SJSA1 (cell line): ENCODE data around the gene KRTAP12-4. TPM values are rescaled to one million over a fixed set of nuclear protein-coding genes. Genes with fewer than 3 reads are reported as not detected.

ENCODE experiments used
- DNase-seq, 2 experiments: peaks; one replicate each; pipeline ENCODE4 v3.0.0-alpha.2; 2015 to 2020; ENCODE audit warnings: low spot score in 2 of 2, low read depth in 1 of 2
- H3K27ac ChIP-seq: fragments of 250-450 bp; sonication (Bioruptor Pico); 2 replicates; pipeline ENCODE4 v1.5.1; 2020; ENCODE audit warnings: mild to moderate bottlenecking, moderate library complexity
- H3K27me3 ChIP-seq: fragments of 250-450 bp; sonication (Bioruptor Pico); replicated peaks from 2 replicates; pipeline ENCODE4 v1.5.1; 2020; ENCODE audit warnings: mild to moderate bottlenecking, moderate library complexity
- H3K36me3 ChIP-seq: fragments of 250-450 bp; sonication (Bioruptor Pico); 2 replicates; pipeline ENCODE4 v1.5.1; 2020; ENCODE audit warnings: mild to moderate bottlenecking
- H3K4me1 ChIP-seq: fragments of 250-450 bp; sonication (Bioruptor Pico); replicated peaks from 2 replicates; pipeline ENCODE4 v1.6.1; 2021; ENCODE audit warnings: mild to moderate bottlenecking
- H3K4me3 ChIP-seq: fragments of 250-450 bp; sonication (Bioruptor Pico); 2 replicates; pipeline ENCODE4 v1.5.1; 2020; ENCODE audit warnings: mild to moderate bottlenecking
- H3K9me3 ChIP-seq: fragments of 250-450 bp; sonication (Bioruptor Pico); replicated peaks from 2 replicates; pipeline ENCODE4 v1.5.1; 2020; ENCODE audit warnings: mild to moderate bottlenecking
- total RNA-seq: library from RNA; depleted of rRNA; stranded (reverse); fragments of >200 nt; shearing (Covaris generic); gene quantifications from 2 replicates; pipeline ENCODE4 v1.2.3, GENCODE V29; 2014

The KRTAP12-4 gene
- total RNA-seq, 1 experiment from 2014 or later: not detected

DNA sequence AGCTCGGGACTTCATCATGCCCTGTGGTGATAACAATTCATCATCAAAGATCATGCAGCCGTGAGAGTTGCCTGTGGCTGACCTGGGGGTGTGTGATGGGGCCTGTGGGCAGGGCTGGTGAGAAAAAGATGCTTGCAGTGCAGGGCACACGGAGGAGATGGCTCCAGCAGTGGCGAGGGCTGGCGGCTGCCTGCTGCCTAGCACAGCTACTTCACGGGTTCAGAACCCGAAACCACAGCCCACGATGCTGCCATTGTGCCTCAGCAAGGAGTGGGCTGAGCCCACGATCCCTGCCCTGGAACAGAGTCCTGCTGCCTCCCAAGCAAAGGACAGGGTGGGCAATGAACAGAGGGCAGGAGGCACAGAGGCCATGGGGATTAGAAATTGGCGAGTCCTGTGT, 28.2 kb downstream of the KRTAP12-4 start:
- Histone ChIP-seq H3K27ac (no peak overlapping the region), H3K27me3 (no peaks in the 10 kb centered on the region), H3K36me3 (no peaks in the 10 kb centered on the region), H3K4me1 (no peaks in the 10 kb centered on the region), H3K4me3 (no peak overlapping the region), H3K9me3 (peaks cover 7% of the 10 kb centered on the region)
- DNase-seq: no peak

DNA sequence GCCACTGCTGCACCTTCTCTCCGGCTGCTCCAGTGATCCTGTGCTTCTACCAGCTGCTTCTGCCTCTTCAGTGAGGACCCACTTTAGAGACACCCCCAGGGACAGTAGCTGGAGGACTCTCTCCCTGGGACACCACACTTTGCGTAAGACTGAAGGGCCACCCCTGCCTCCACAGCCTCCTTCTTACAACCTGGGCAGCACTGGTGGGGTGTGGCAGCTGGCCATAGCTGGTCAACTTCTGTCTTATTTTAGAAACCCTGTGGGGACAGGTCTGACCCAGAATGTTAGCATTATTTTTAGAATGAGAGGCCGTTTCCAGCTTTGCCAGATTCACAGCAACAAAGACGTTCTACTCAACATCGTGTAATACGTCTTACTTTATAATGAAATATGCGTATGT, 28.7 kb downstream of the KRTAP12-4 start:
- Histone ChIP-seq H3K4me3 (no peak overlapping the region), H3K27me3 (no peaks in the 10 kb centered on the region), H3K27ac (no peak overlapping the region), H3K36me3 (no peaks in the 10 kb centered on the region), H3K4me1 (no peaks in the 10 kb centered on the region), H3K9me3 (peaks cover 7% of the 10 kb centered on the region)
- no peak for DNase-seq

DNA sequence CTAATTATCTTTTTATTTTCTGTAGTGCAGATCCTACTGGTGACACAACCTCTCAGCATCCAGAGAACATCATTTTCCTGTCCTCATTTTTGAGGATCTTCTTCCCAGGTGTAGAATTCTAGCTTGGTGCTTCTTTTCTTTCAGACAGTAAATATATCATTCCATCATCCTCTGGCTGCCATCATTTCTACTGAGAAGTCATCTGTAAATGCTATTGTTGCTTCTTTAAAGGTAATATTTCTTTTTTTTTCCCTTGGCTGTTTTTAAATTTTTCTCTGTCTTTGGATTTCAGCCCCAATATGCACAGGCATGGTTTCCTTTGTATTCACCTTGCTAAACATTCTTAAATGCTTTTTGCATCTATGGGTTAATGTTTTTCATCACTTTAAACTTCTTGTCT, 30.9 kb downstream of the KRTAP12-4 start:
- no peaks in the 10 kb centered on the region for H3K4me1 ChIP-seq
- peaks cover 14% of the 10 kb centered on the region for H3K9me3 ChIP-seq
- DNase-seq: no peak
- no peak overlapping the region for H3K4me3 ChIP-seq
- no peaks in the 10 kb centered on the region for H3K36me3 ChIP-seq
- H3K27me3 ChIP-seq: no peaks in the 10 kb centered on the region
- H3K27ac ChIP-seq: no peak overlapping the region

DNA sequence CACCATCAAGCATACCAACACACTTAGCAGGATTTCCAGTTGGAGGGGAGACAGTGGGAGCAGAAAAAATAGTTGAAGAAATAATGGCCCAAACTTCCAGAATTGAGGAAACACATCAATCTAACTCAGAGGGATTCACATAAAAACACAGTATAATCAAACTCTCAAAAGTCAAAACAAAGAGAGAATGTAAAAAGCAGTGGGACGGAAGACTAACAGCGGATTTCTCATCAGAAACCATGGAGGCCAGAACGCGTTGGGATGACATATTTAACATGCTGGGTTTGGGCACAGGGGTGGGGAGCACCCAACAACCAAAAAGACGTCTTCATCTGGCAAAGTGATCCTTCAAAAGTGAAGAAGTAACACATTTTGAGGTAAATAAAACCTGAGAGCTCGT, 34.6 kb downstream of the KRTAP12-4 start:
- no peaks in the 10 kb centered on the region for H3K36me3 ChIP-seq
- DNase-seq: no peak
- H3K9me3 ChIP-seq: peaks cover 13% of the 10 kb centered on the region
- peaks cover 4% of the 10 kb centered on the region; the same call in 1 of the 2 replicates for H3K27me3 ChIP-seq
- H3K4me3 ChIP-seq: no peak overlapping the region
- H3K4me1 ChIP-seq: no peaks in the 10 kb centered on the region
- H3K27ac ChIP-seq: no peak overlapping the region

DNA sequence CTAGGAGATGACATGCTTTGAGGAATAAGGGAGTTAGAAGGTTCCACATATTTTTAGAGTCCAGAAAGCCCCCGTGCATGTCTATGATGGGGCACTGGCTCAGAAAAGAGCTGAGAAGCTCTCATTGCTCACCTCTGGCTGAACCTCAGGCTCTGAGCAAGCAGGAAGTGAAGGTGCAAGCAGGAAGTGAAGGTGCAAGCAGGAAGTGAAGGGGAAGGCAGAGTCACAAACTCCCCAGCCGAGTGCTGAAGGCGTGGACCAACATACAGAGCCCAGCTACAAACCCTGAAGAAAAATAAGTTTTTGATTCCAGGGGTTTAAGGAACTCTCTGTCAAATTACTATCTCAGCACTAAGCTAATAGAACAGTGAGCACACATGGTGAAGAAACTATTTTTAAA, 35.5 kb downstream of the KRTAP12-4 start:
- H3K27me3 ChIP-seq: peaks cover 4% of the 10 kb centered on the region; the same call in 1 of the 2 replicates
- DNase-seq: no peak
- no peak overlapping the region for H3K4me3 ChIP-seq
- H3K27ac ChIP-seq: no peak overlapping the region
- H3K4me1 ChIP-seq: no peaks in the 10 kb centered on the region
- H3K9me3 ChIP-seq: peaks cover 6% of the 10 kb centered on the region
- no peaks in the 10 kb centered on the region for H3K36me3 ChIP-seq

DNA sequence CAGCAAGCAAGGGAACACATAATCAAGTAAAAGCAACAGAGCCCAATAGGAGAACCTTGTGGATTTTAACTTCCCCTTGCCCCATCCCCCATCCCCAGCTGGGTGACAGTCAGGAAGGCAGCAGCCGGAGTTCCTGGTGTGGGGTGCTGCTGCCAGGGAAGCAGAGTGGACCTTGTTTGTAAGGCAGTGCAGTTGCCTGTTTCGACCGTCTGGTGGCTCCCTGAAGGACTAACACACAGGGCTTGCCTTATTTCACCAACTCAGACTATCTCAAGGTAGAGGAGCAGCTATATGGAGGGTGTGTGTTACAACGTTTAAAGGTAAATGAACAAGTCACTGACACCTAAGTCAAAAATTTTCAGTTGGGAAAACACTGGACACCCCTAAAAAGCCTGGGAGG, 36.0 kb downstream of the KRTAP12-4 start:
- H3K9me3 ChIP-seq: peaks cover 6% of the 10 kb centered on the region
- no peaks in the 10 kb centered on the region for H3K4me1 ChIP-seq
- no peak for DNase-seq
- no peaks in the 10 kb centered on the region for H3K36me3 ChIP-seq
- H3K27ac ChIP-seq: no peak overlapping the region
- H3K27me3 ChIP-seq: peaks cover 4% of the 10 kb centered on the region; the same call in 1 of the 2 replicates
- H3K4me3 ChIP-seq: no peak overlapping the region

DNA sequence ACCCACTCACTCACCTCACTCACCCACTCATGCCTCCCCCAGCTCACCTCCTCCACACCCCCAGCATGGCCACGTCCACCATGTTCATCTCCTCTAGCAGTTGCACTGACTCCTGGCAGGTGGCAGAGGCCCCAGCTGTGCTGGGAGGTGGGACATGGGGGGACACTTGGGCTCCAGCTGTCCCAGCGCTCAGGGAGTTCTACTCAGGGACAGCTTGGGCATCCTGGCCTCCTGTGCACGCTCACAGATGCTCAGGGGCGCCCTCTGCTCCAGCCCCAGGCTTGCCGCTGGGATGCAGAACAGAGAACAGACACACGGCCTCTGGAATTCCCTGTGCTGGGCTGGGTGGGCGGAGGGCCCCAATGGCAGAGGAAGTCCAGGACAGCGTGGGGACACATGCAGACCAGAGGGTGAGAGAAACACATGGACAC, 37.4 kb downstream of the KRTAP12-4 start:
- H3K9me3 ChIP-seq: peaks cover 6% of the 10 kb centered on the region
- H3K27ac ChIP-seq: no peak overlapping the region
- peaks cover 4% of the 10 kb centered on the region; the same call in 1 of the 2 replicates for H3K27me3 ChIP-seq
- no peak for DNase-seq
- H3K36me3 ChIP-seq: no peaks in the 10 kb centered on the region
- no peak overlapping the region for H3K4me3 ChIP-seq
- no peaks in the 10 kb centered on the region for H3K4me1 ChIP-seq

DNA sequence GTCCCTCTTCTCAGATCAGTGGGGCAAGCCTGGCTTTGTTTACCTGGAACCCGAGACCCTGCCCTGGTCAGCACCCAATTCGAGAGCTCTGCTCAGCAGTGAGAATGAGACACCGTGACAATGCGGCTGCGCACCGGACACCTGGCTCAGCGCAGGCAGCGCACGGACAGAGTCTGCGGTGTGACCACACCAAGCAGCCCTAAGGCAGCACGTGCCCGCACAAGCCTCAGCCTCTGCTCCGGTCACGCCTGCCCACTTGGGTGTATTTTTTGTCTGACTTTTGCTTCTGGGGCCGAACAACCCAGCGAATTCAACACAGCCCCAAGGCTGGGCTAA, 37.9 kb downstream of the KRTAP12-4 start:
- Histone ChIP-seq H3K27me3 (peaks cover 4% of the 10 kb centered on the region; the same call in 1 of the 2 replicates), H3K9me3 (peaks cover 6% of the 10 kb centered on the region)

DNA sequence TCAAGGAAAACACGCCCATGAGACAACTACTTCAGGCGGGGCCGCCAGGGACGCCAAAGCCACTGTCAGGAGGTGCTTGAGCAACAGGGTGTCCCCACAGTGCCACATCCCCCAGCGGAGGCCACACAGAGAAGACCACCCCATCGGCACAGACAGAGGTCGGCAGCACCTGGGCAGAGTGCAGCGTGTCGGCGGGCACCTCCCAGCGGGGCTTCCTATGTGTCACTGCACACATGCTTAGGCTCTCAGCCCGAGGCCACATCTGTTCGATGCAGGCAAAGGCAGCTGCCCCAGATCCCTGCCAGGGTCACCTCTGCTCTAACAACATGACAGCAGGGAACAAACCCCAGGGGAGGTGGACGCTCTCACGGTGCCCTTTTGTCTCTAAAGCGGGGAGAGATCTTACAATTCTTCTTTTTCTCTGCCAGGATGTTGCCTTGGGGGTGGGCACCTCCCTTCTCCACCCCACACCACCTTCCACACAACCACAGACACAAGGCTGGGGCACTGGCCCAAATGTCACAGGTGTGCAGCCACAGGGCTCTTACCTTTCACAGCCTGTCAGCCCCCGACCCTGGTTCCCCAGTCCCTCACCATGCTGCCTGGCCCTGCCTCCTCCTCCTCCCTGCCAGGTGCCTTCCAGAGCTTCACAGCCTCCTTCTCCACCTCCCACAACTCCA, 38.4 kb downstream of the KRTAP12-4 start:
- H3K36me3 ChIP-seq: no peaks in the 10 kb centered on the region
- H3K9me3 ChIP-seq: peaks cover 6% of the 10 kb centered on the region
- no peak for DNase-seq
- H3K4me3 ChIP-seq: no peak overlapping the region
- H3K27ac ChIP-seq: no peak overlapping the region
- no peaks in the 10 kb centered on the region for H3K4me1 ChIP-seq
- H3K27me3 ChIP-seq: peaks cover 4% of the 10 kb centered on the region; the same call in 1 of the 2 replicates

More for the DNA sequence above, 37.9 kb downstream of the KRTAP12-4 start:
- H3K4me3 ChIP-seq: no peak overlapping the region
- no peaks in the 10 kb centered on the region for H3K36me3 ChIP-seq
- DNase-seq: no peak
- no peaks in the 10 kb centered on the region for H3K4me1 ChIP-seq
- H3K27ac ChIP-seq: no peak overlapping the region

DNA sequence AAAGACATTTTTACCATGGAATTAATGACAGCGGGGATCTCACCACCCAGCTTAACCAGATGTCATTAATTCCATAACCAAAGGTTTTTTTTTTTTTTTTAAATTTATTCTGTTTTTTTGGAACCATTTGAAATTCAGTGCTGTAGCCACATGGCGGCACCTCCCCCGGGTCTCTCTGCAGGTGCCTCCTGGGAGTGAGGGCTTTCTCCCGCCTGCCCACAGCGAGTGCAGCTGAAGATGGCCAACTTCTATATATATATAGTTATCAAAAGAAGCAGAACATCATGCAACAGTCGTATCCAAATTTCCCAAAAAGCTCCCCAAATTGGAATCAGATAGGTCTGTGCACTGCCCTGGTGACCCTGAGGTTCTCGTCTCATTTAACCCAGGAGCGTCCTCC, 39.0 kb downstream of the KRTAP12-4 start:
- Histone ChIP-seq H3K4me3 (no peak overlapping the region), H3K9me3 (peaks cover 6% of the 10 kb centered on the region), H3K27ac (no peak overlapping the region), H3K36me3 (no peaks in the 10 kb centered on the region), H3K27me3 (peaks cover 4% of the 10 kb centered on the region; the same call in 1 of the 2 replicates), H3K4me1 (no peaks in the 10 kb centered on the region)
- no peak for DNase-seq

DNA sequence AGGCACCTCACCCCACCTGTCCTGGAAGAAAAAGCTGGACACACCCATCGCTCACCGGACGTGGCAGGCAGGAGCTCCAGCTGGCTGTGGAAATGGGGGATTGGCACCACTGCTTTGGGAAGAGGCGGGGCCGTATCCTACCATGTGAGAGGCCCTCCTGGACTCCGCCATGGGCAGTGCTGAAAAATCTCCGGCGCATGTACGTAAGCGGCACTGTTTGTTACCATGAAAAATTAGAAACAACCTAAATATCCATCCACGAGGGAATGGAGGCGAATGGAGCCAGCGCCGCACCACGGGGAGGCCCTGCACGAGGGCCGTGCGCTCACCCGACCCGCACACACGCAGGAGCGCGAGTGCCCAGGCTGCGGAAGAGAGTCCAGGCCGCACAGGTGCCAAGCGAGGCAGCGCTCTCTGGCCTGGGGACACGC, 39.5 kb downstream of the KRTAP12-4 start:
- DNase-seq: no peak
- no peak overlapping the region for H3K27ac ChIP-seq
- H3K27me3 ChIP-seq: peaks cover 4% of the 10 kb centered on the region; the same call in 1 of the 2 replicates
- H3K4me1 ChIP-seq: no peaks in the 10 kb centered on the region
- H3K9me3 ChIP-seq: peaks cover 4% of the 10 kb centered on the region
- H3K4me3 ChIP-seq: no peak overlapping the region
- no peaks in the 10 kb centered on the region for H3K36me3 ChIP-seq

DNA sequence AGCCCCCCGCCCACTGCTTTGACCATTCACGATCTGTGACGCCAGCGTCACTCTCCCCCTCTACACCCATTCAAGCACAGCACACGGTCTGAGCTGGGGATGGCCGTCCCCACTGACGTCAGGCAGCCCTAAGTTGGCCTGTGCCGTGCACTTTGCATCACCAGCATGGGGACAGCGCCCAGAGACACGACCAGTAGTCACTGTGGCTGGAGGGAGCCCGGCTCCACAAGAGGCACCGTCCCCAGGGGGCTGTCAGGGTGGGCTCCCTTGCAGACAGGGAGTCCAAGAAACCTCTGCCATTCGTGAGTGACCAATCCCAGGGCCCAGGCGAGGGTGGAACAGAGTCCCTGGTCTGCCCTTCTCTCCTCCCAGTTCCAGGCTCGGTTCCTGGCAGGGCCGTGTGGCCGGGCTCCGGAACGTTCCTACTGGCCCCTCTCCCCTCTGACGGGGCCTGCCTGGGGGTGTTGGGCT, 40.3 kb downstream of the KRTAP12-4 start:
- Histone ChIP-seq H3K4me3 (no peak overlapping the region), H3K9me3 (peaks cover 6% of the 10 kb centered on the region), H3K27me3 (peaks cover 6% of the 10 kb centered on the region; the same call in 1 of the 2 replicates), H3K4me1 (no peaks in the 10 kb centered on the region), H3K36me3 (no peaks in the 10 kb centered on the region), H3K27ac (no peak overlapping the region)
- DNase-seq: no peak

DNA sequence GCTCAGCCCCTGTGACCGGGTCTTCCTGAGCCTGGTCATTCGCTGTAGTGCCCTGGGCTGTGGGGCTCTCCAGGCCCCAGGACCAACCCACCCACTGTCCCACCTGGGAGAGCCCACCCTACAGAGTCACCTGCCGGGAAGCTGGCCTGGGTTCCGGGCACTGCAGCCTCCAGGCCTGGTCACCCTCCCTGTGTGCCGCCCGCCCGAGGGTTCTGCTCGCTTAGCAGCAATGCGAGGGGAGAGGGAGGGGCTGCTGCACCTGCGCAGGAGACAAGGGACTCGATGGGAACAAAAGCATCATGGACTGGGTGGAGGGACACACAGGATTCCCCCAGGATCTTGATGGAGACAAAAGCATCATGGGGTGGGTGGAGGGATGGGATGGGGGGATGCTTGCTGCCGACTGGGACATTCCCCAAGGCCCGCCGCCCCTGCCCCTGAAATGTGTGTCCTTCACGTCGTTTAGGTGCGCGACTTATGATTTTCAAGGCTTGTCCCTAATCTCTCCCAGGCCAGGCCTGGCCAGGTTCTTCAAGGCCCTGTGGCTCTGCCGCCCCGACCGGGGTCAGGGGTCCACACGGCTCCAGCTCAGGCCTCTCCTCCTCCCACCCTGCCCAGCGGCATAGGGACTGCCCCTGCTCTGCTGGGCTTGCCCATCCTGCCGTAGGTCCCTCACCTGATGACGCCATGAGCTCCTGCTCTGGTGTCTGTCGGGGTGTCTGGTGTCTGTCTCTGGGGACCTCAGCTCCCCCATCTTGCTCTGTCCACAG, 40.9 kb downstream of the KRTAP12-4 start:
- no peak for DNase-seq
- H3K36me3 ChIP-seq: no peaks in the 10 kb centered on the region

DNA sequence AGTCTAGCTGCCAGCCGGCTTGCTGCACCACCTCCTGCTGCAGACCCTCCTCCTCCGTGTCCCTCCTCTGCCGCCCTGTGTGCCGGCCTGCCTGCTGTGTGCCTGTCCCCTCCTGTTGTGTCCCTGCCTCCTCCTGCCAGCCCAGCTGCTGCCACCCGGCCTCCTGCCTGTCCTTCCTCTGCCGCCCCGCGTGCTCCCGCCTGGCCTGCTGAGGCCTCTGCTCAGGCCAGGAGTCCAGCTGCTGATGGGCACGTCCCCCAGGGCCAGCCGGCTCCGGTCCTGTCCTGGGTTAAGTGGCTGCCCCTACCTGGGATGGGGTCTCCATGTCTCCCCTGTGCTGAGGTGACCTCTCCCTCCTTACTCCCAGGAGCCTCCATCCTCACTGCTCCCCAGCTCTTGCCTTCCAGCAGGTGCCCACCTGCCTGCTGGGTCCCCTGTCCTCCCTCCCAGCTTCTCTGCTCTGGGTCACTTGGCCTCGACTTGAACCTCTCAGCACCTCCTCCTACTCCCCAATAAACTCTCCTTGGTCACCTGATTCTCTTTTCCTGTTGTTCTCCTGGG, 41.7 kb downstream of the KRTAP12-4 start:
- H3K4me1 ChIP-seq: no peaks in the 10 kb centered on the region
- peaks cover 7% of the 10 kb centered on the region for H3K9me3 ChIP-seq
- H3K27ac ChIP-seq: no peak overlapping the region
- peaks cover 9% of the 10 kb centered on the region; the same call in 1 of the 2 replicates for H3K27me3 ChIP-seq
- DNase-seq: no peak
- H3K36me3 ChIP-seq: no peaks in the 10 kb centered on the region
- no peak overlapping the region for H3K4me3 ChIP-seq

More for the DNA sequence above, 40.9 kb downstream of the KRTAP12-4 start:
- no peak overlapping the region for H3K27ac ChIP-seq
- H3K4me3 ChIP-seq: no peak overlapping the region
- peaks cover 9% of the 10 kb centered on the region; the same call in 1 of the 2 replicates for H3K27me3 ChIP-seq
- H3K9me3 ChIP-seq: peaks cover 7% of the 10 kb centered on the region
- no peaks in the 10 kb centered on the region for H3K4me1 ChIP-seq
